DOHH2 (cell line): Measurements from ENCODE around the gene SSBP3.

Experiments used
- EZH2phosphoT487 ChIP-seq: fragments of 200-600 bp; sonication (generic); IDR thresholded peaks from 2 replicates; pipeline ENCODE4 v1.6.1; 2017; ENCODE audit warnings: borderline replicate concordance, mild to moderate bottlenecking, antibody characterized with exemption, low read length, moderate library complexity, mixed read lengths
- TF ChIP-seq, protein P1 (sequence below): fragments of 200-600 bp; sonication (generic); IDR thresholded peaks from one replicate; pipeline ENCODE4 v1.5.1; 2014; ENCODE audit warnings: antibody characterized with exemption, mild to moderate bottlenecking, low read depth, low read length; ENCODE audit not compliant: poor library complexity, severe bottlenecking

GRCh38 chr1:54300401-54300800 is 105.8 kb downstream of the SSBP3 start:
- TF ChIP-seq, protein P1, sequence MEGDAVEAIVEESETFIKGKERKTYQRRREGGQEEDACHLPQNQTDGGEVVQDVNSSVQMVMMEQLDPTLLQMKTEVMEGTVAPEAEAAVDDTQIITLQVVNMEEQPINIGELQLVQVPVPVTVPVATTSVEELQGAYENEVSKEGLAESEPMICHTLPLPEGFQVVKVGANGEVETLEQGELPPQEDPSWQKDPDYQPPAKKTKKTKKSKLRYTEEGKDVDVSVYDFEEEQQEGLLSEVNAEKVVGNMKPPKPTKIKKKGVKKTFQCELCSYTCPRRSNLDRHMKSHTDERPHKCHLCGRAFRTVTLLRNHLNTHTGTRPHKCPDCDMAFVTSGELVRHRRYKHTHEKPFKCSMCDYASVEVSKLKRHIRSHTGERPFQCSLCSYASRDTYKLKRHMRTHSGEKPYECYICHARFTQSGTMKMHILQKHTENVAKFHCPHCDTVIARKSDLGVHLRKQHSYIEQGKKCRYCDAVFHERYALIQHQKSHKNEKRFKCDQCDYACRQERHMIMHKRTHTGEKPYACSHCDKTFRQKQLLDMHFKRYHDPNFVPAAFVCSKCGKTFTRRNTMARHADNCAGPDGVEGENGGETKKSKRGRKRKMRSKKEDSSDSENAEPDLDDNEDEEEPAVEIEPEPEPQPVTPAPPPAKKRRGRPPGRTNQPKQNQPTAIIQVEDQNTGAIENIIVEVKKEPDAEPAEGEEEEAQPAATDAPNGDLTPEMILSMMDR, result no peak
- TF ChIP-seq EZH2phosphoT487, result no peak
